H9 (cell line): ENCODE results near the gene NT5DC2. TPM values are rescaled to one million over a fixed set of nuclear protein-coding genes. Genes with fewer than 3 reads are reported as not detected.

ENCODE experiments used
- DNase-seq: peaks from one replicate; pipeline ENCODE4 v3.0.0-alpha.2; 2017
- H2AFZ ChIP-seq: one replicate; pipeline ENCODE4 v1.6.1; 2013; ENCODE audit warnings: mild to moderate bottlenecking, low read length, control low read depth, moderate library complexity
- H2AK5ac ChIP-seq: 2 replicates; pipeline ENCODE4 v1.6.1; 2013; ENCODE audit warnings: low read length, control low read depth, mixed read lengths; ENCODE audit not compliant: insufficient read length
- H2BK120ac ChIP-seq: one replicate; pipeline ENCODE4 v1.6.1; 2013; ENCODE audit warnings: low read depth, mild to moderate bottlenecking, low read length, control low read depth, inconsistent platforms; ENCODE audit not compliant: poor library complexity, severe bottlenecking
- H2BK12ac ChIP-seq: 2 replicates; pipeline ENCODE4 v1.6.1; 2013; ENCODE audit warnings: low read length, control low read depth, mixed read lengths, low read depth; ENCODE audit not compliant: insufficient read length
- H2BK15ac ChIP-seq: 2 replicates; pipeline ENCODE4 v1.6.1; 2013; ENCODE audit warnings: low read depth, low read length, control low read depth
- H2BK20ac ChIP-seq: one replicate; pipeline ENCODE4 v1.6.1; 2013; ENCODE audit warnings: low read depth, mild to moderate bottlenecking, low read length, control low read depth, inconsistent platforms; ENCODE audit not compliant: poor library complexity, severe bottlenecking
- H2BK5ac ChIP-seq: 2 replicates; pipeline ENCODE4 v1.6.1; 2013; ENCODE audit warnings: low read length, control low read depth, mixed read lengths; ENCODE audit not compliant: insufficient read length
- H3K14ac ChIP-seq: 2 replicates; pipeline ENCODE4 v1.6.1; 2013; ENCODE audit warnings: low read length, control low read depth; ENCODE audit not compliant: insufficient read depth
- H3K18ac ChIP-seq: 2 replicates; pipeline ENCODE4 v1.6.1; 2013; ENCODE audit warnings: low read depth, mild to moderate bottlenecking, mixed read lengths, low read length, control low read depth; ENCODE audit not compliant: insufficient read length
- H3K23ac ChIP-seq: 2 replicates; pipeline ENCODE4 v1.6.1; 2013; ENCODE audit warnings: low read length, control low read depth, mixed read lengths, low read depth; ENCODE audit not compliant: insufficient read length
- H3K23me2 ChIP-seq: 2 replicates; pipeline ENCODE4 v1.6.1; 2013; ENCODE audit warnings: low read depth, mild to moderate bottlenecking, mixed read lengths, low read length, control low read depth; ENCODE audit not compliant: insufficient read length, poor library complexity, severe bottlenecking
- H3K27ac ChIP-seq: 2 replicates; pipeline ENCODE4 v1.5.1; 2013; ENCODE audit warnings: low read length, control low read depth, mixed read lengths, low read depth; ENCODE audit not compliant: insufficient read length
- H3K27me3 ChIP-seq: 2 replicates; pipeline ENCODE4 v1.6.1; 2013; ENCODE audit warnings: low read length, control low read depth, inconsistent platforms; ENCODE audit not compliant: insufficient read depth
- H3K4ac ChIP-seq: 2 replicates; pipeline ENCODE4 v1.6.1; 2013; ENCODE audit warnings: low read depth, mild to moderate bottlenecking, control low read depth, inconsistent platforms, low read length, moderate library complexity
- H3K4me1 ChIP-seq: 2 replicates; pipeline ENCODE4 v1.6.1; 2013; ENCODE audit warnings: low read length, control low read depth, inconsistent platforms; ENCODE audit not compliant: insufficient read depth
- H3K4me2 ChIP-seq: 2 replicates; pipeline ENCODE4 v1.6.1; 2013; ENCODE audit warnings: low read length, control low read depth, mixed read lengths; ENCODE audit not compliant: insufficient read length, insufficient read depth
- H3K56ac ChIP-seq: 2 replicates; pipeline ENCODE4 v1.6.1; 2013; ENCODE audit warnings: low read depth, mild to moderate bottlenecking, mixed read lengths, low read length, control low read depth; ENCODE audit not compliant: insufficient read length
- H3K79me1 ChIP-seq: 2 replicates; pipeline ENCODE4 v1.6.1; 2013; ENCODE audit warnings: low read depth, mild to moderate bottlenecking, moderate library complexity, low read length, control low read depth, inconsistent platforms; ENCODE audit not compliant: insufficient read depth, poor library complexity, severe bottlenecking
- H3K79me2 ChIP-seq: 2 replicates; pipeline ENCODE4 v1.6.1; 2013; ENCODE audit warnings: low read length, control low read depth, inconsistent platforms; ENCODE audit not compliant: insufficient read depth
- H3K9ac ChIP-seq: 2 replicates; pipeline ENCODE4 v1.6.1; 2013; ENCODE audit warnings: low read length, control low read depth, mixed read lengths; ENCODE audit not compliant: insufficient read length; ENCODE audit errors: extremely low read depth
- H3K9me3 ChIP-seq: one replicate; pipeline ENCODE4 v1.6.1; 2013; ENCODE audit warnings: low read depth, low read length, inconsistent platforms; ENCODE audit not compliant: control insufficient read depth
- H3T11ph ChIP-seq: one replicate; pipeline ENCODE4 v1.6.1; 2013; ENCODE audit warnings: mild to moderate bottlenecking, low read length, control low read depth, inconsistent platforms
- H4K20me1 ChIP-seq: one replicate; pipeline ENCODE4 v1.6.1; 2013; ENCODE audit not compliant: control insufficient read depth, insufficient read length, insufficient read depth
- H4K5ac ChIP-seq: 2 replicates; pipeline ENCODE4 v1.6.1; 2013; ENCODE audit warnings: low read depth, mild to moderate bottlenecking, mixed read lengths, low read length, control low read depth; ENCODE audit not compliant: insufficient read length
- H4K8ac ChIP-seq: replicated peaks from 2 replicates; pipeline ENCODE4 v1.6.1; 2013; ENCODE audit warnings: low read length, control low read depth, mixed read lengths, low read depth; ENCODE audit not compliant: insufficient read length
- H4K91ac ChIP-seq: 2 replicates; pipeline ENCODE4 v1.6.1; 2013; ENCODE audit warnings: low read depth, mild to moderate bottlenecking, moderate library complexity, mixed read lengths, low read length, control low read depth; ENCODE audit not compliant: insufficient read length
- H3K27ac Mint-ChIP-seq, 3 experiments: 2 replicates in 2 of 3; 3 replicates in 1 of 3; pipeline ENCODE4 v1.8.0; 2020 to 2021; ENCODE audit warnings: mixed read lengths in 3 of 3, mild to moderate bottlenecking in 1 of 3, moderate library complexity in 1 of 3
- H3K27me3 Mint-ChIP-seq: 2 replicates; pipeline ENCODE4 v1.8.0; 2021; ENCODE audit warnings: low read depth, mild to moderate bottlenecking, moderate library complexity, mixed read lengths
- H3K36me3 Mint-ChIP-seq, 3 experiments: 2 replicates in 2 of 3; 3 replicates in 1 of 3; pipeline ENCODE4 v1.8.0; 2020 to 2021; ENCODE audit warnings: low read depth in 3 of 3, mixed read lengths in 3 of 3; ENCODE audit not compliant: insufficient read depth in 1 of 3
- H3K4me1 Mint-ChIP-seq, 2 experiments: 2 replicates each; pipeline ENCODE4 v1.8.0; 2020; ENCODE audit warnings: mixed read lengths in 2 of 2
- H3K4me3 Mint-ChIP-seq, 2 experiments: 2 replicates in 1 of 2; 3 replicates in 1 of 2; pipeline ENCODE4 v1.8.0; 2020 to 2021; ENCODE audit warnings: mild to moderate bottlenecking in 2 of 2, mixed read lengths in 2 of 2, moderate library complexity in 1 of 2
- H3K9me3 Mint-ChIP-seq, 2 experiments: 2 replicates in 1 of 2; 3 replicates in 1 of 2; pipeline ENCODE4 v1.8.0; 2020; ENCODE audit warnings: mild to moderate bottlenecking in 2 of 2, mixed read lengths in 2 of 2, moderate library complexity in 1 of 2
- CTCF ChIP-seq: fragments of 200-600 bp; sonication (generic); conservative IDR thresholded peaks from 3 replicates; pipeline ENCODE4 v1.8.0; 2021; ENCODE audit warnings: antibody characterized with exemption, mild to moderate bottlenecking
- WGBS: extraction: QIAGEN DNeasy Blood & Tissue Kit; methylation state at CpG from one replicate; pipeline ENCODE4 v1.1.7; 2013; ENCODE audit warnings: missing lambda C conversion rate, low lambda C conversion rate, mixed read lengths; ENCODE audit not compliant: insufficient read length; ENCODE audit errors: extremely low coverage; 5-methylcytosine and 5-hydroxymethylcytosine counted together
- total RNA-seq: library from RNA; stranded (reverse); gene quantifications from 2 replicates; pipeline ENCODE4 v1.2.1, GENCODE V29; 2021

The NT5DC2 gene
- total RNA-seq, 1 experiment from 2014 or later: 444 TPM

- H3K36me3 Mint-ChIP-seq: peaks cover 41 to 92% (median 90%) of the 10 kb centered on the region in 3 experiments; a peak in 6 of 7 replicates
- Histone ChIP-seq H3K4me2 (no peak overlapping the region), H2BK120ac (no peak overlapping the region), H2AFZ (no peak overlapping the region), H3K79me2 (no peaks in the 10 kb centered on the region), H3K9me3 (no peaks in the 10 kb centered on the region), H4K8ac (no peak overlapping the region), H3K27ac (no peak overlapping the region), H2BK12ac (no peak overlapping the region), H4K91ac (no peak overlapping the region), H4K20me1 (no peaks in the 10 kb centered on the region), H4K5ac (no peak overlapping the region), H2BK15ac (no peak overlapping the region), H2BK5ac (no peak overlapping the region), H3K79me1 (no peaks in the 10 kb centered on the region), H3K18ac (no peak overlapping the region), H3K56ac (no peak overlapping the region), H3K27me3 (no peaks in the 10 kb centered on the region), H3T11ph (no peak overlapping the region), H3K4ac (no peak overlapping the region), H2AK5ac (no peak overlapping the region), H3K23ac (no peak overlapping the region), H2BK20ac (no peak overlapping the region), H3K23me2 (no peaks in the 10 kb centered on the region), H3K14ac (no peak overlapping the region), H3K9ac (no peak overlapping the region), H3K4me1 (no peaks in the 10 kb centered on the region)
- peak overlapping the region in 1 of 3 experiments; percentile 49; a peak in 2 of 7 replicates for H3K27ac Mint-ChIP-seq
- H3K27me3 Mint-ChIP-seq: no peaks in the 10 kb centered on the region
- no peaks in the 10 kb centered on the region; a peak in 2 of 4 replicates for H3K4me1 Mint-ChIP-seq
- H3K4me3 Mint-ChIP-seq: no peak overlapping the region
- no peaks in the 10 kb centered on the region for H3K9me3 Mint-ChIP-seq
- no peak for DNase-seq
- no peak for TF ChIP-seq CTCF
- no CpG with 5 or more reads among the region's 14 CpGs for WGBS
Measured at GRCh38 chr3:52483081-52483480, 50.6 kb downstream of the NT5DC2 start.
